Measurements from ENCODE around the gene GCG. TPM values are rescaled to one million over a fixed set of nuclear protein-coding genes. Genes with fewer than 3 reads are reported as not detected.

GCG gene
- total RNA-seq, 1 donor from 2014 or later, result not detected

- no peak for DNase-seq
These were observed 2.6 kb downstream of the GCG start for GRCh38 chr2:162149466-162149865.

- DNase-seq, result no peak
These were observed 3.1 kb downstream of the GCG start for GRCh38 chr2:162148956-162149355.

- no peak for DNase-seq
These were observed 8.1 kb downstream of the GCG start for GRCh38 chr2:162143969-162144368.

GRCh38 chr2:162138310-162138709 is 13.7 kb downstream of the GCG start:
- DNase-seq, result no peak

- DNase-seq, result no peak
These were observed 24.6 kb downstream of the GCG start for GRCh38 chr2:162127422-162127821.

GRCh38 chr2:162126527-162126926 is 25.5 kb downstream of the GCG start:
- DNase-seq, result no peak

GRCh38 chr2:162126111-162126519 is 25.9 kb downstream of the GCG start:
- DNase-seq, result peak; percentile 65

- no peak for DNase-seq
These were observed 26.9 kb downstream of the GCG start for GRCh38 chr2:162125138-162125537.

GRCh38 chr2:162123806-162124758 is 28.0 kb downstream of the GCG start:
- DNase-seq, result peak; percentile 87

GRCh38 chr2:162118166-162119031 is 33.6 kb downstream of the GCG start:
- DNase-seq, result peak; percentile 25

GRCh38 chr2:162116352-162116751 is 35.7 kb downstream of the GCG start:
- no peak for DNase-seq

- DNase-seq, result no peak
These were observed 37.0 kb downstream of the GCG start for GRCh38 chr2:162115076-162115475.

GRCh38 chr2:162114271-162114670 is 37.8 kb downstream of the GCG start:
- peak; percentile 86 for DNase-seq

- peak; percentile 61 for DNase-seq
These were observed 38.3 kb downstream of the GCG start for GRCh38 chr2:162113776-162114168.

GRCh38 chr2:162113088-162113775 is 38.8 kb downstream of the GCG start:
- no peak for DNase-seq

- DNase-seq, result no peak
These were observed 39.8 kb downstream of the GCG start for GRCh38 chr2:162111958-162112850.

- no peak for DNase-seq
These were observed 44.6 kb downstream of the GCG start for GRCh38 chr2:162107361-162107901.

- DNase-seq, result no peak
These were observed 45.3 kb downstream of the GCG start for GRCh38 chr2:162106746-162107145.

- no peak for DNase-seq
These were observed 45.9 kb downstream of the GCG start for GRCh38 chr2:162106146-162106551.

GRCh38 chr2:162103443-162104009 is 48.5 kb downstream of the GCG start:
- DNase-seq, result peak; percentile 36

GRCh38 chr2:162100579-162100978 is 51.5 kb downstream of the GCG start:
- DNase-seq, result no peak
